Epithelial cell of esophagus (primary cell): ENCODE measurements around the gene FAM131A.
A peak's percentile ranks its signal among the peaks of the same experiment; 100 is the strongest.

Source experiments
- DNase-seq: peaks from one replicate; pipeline ENCODE4 v3.0.0; 2010; ENCODE audit warnings: low read depth
- H3K4me3 ChIP-seq: 2 replicates; pipeline ENCODE4 v1.5.1; 2011; ENCODE audit warnings: mild to moderate bottlenecking, low read length, control low read depth
- CTCF ChIP-seq: IDR thresholded peaks from 2 replicates; pipeline ENCODE4 v1.5.1; 2011; ENCODE audit warnings: low read depth, mild to moderate bottlenecking, low read length, control low read depth, inconsistent platforms; ENCODE audit not compliant: insufficient read depth; ENCODE audit errors: missing control alignments

FAM131A gene

GRCh38 chr3:184377374-184377773 is 40.0 kb downstream of the FAM131A start:
- no peak for DNase-seq
- TF ChIP-seq CTCF: no peak

GRCh38 chr3:184377882-184378445 is 40.6 kb downstream of the FAM131A start, which contains the start of gene THPO:
Gene THPO (minus strand): TSS chr3:184378207. CDS start chr3:184376259, 1,948 bp downstream.
- DNase-seq: no peak
- H3K4me3 ChIP-seq: no peak within 1 kb of the TSS
- TF ChIP-seq CTCF: no peak

More at GRCh38 chr3:184377374-184377773, 40.0 kb downstream of the FAM131A start:
- no peak overlapping the region for H3K4me3 ChIP-seq

- DNase-seq: no peak
- no peak overlapping the region for H3K4me3 ChIP-seq
- no peak for TF ChIP-seq CTCF
Measured at GRCh38 chr3:184378651-184379357, 41.4 kb downstream of the FAM131A start.

GRCh38 chr3:184379358-184380184 is 42.2 kb downstream of the FAM131A start, which contains the start of gene CHRD:
Gene CHRD (plus strand): TSS chr3:184380054. CDS start chr3:184380319, 265 bp downstream.
- H3K4me3 ChIP-seq: no peak within 1 kb of the TSS
- TF ChIP-seq CTCF: no peak
- DNase-seq: no peak

- no peak for TF ChIP-seq CTCF
- H3K4me3 ChIP-seq: no peak overlapping the region
- DNase-seq: peak; percentile 44
Measured at GRCh38 chr3:184380185-184380626, 42.8 kb downstream of the FAM131A start.

- DNase-seq: no peak
- TF ChIP-seq CTCF: no peak
- H3K4me3 ChIP-seq: no peak overlapping the region
Measured at GRCh38 chr3:184380627-184381260, 43.3 kb downstream of the FAM131A start.
